MM.1S (cell line): ENCODE data around the gene CHST5.

Source experiments
- DNase-seq: peaks from one replicate; pipeline ENCODE4 v3.0.0-alpha.2; 2015
- H2AFZ ChIP-seq: fragments of 300-600 bp; sonication (generic); 2 replicates; pipeline ENCODE4 v1.6.0; 2016; ENCODE audit warnings: antibody characterized with exemption, low read length
- H3F3A ChIP-seq: fragments of 300-600 bp; sonication (generic); 2 replicates; pipeline ENCODE4 v1.6.1; 2016; ENCODE audit warnings: mild to moderate bottlenecking, antibody characterized with exemption, low read length, moderate library complexity, mixed read lengths; ENCODE audit not compliant: insufficient read depth
- H3K27ac ChIP-seq: fragments of 300-600 bp; sonication (generic); 2 replicates; pipeline ENCODE4 v1.5.1; 2016; ENCODE audit warnings: mild to moderate bottlenecking, low read length
- H3K27me3 ChIP-seq: fragments of 300-600 bp; sonication (generic); replicated peaks from 2 replicates; pipeline ENCODE4 v1.6.0; 2016; ENCODE audit warnings: low read length; ENCODE audit not compliant: insufficient read depth
- H3K36me3 ChIP-seq: fragments of 300-600 bp; sonication (generic); replicated peaks from 2 replicates; pipeline ENCODE4 v1.6.1; 2016; ENCODE audit warnings: mild to moderate bottlenecking, low read length, mixed read lengths; ENCODE audit not compliant: insufficient read depth
- H3K4me1 ChIP-seq: fragments of 300-600 bp; sonication (generic); 2 replicates; pipeline ENCODE4 v1.6.1; 2016; ENCODE audit warnings: low read length, mixed read lengths
- H3K4me2 ChIP-seq: fragments of 300-600 bp; sonication (generic); 2 replicates; pipeline ENCODE4 v1.6.0; 2016; ENCODE audit warnings: low read depth, low read length
- H3K4me3 ChIP-seq: fragments of 300-600 bp; sonication (generic); 2 replicates; pipeline ENCODE4 v1.5.1; 2016; ENCODE audit warnings: low read length, mixed read lengths
- H3K79me2 ChIP-seq: fragments of 300-600 bp; sonication (generic); 2 replicates; pipeline ENCODE4 v1.6.1; 2016; ENCODE audit warnings: mixed run types, low read length, mixed read lengths
- H3K9ac ChIP-seq: fragments of 300-600 bp; sonication (generic); 2 replicates; pipeline ENCODE4 v1.6.1; 2016; ENCODE audit warnings: low read length, mixed read lengths
- H3K9me2 ChIP-seq: fragments of 300-600 bp; sonication (generic); replicated peaks from 2 replicates; pipeline ENCODE4 v1.6.1; 2016; ENCODE audit warnings: mild to moderate bottlenecking, low read length, mixed read lengths; ENCODE audit not compliant: insufficient read depth
- H3K9me3 ChIP-seq: fragments of 300-600 bp; sonication (generic); replicated peaks from 2 replicates; pipeline ENCODE4 v1.6.1; 2016; ENCODE audit warnings: mild to moderate bottlenecking, low read length, mixed read lengths; ENCODE audit not compliant: insufficient read depth
- H4K20me1 ChIP-seq: fragments of 300-600 bp; sonication (generic); 2 replicates; pipeline ENCODE4 v1.6.1; 2016; ENCODE audit warnings: mild to moderate bottlenecking, low read length, moderate library complexity, mixed read lengths; ENCODE audit not compliant: insufficient read depth
- EZH2 ChIP-seq: fragments of 300-600 bp; sonication (generic); optimal IDR thresholded peaks from 2 replicates; pipeline ENCODE3; 2017; ENCODE audit warnings: low read depth, mild to moderate bottlenecking, antibody characterized with exemption, low read length, mixed read lengths
- EZH2phosphoT487 ChIP-seq: fragments of 300-600 bp; sonication (generic); IDR thresholded peaks from 2 replicates; pipeline ENCODE4 v1.6.1; 2018; ENCODE audit warnings: antibody characterized with exemption, low read length
- TF ChIP-seq, protein P1 (sequence below): fragments of 300-600 bp; sonication (generic); IDR thresholded peaks from 2 replicates; pipeline ENCODE4 v1.5.1; 2016; ENCODE audit warnings: antibody characterized with exemption, low read length, mixed read lengths

Gene CHST5

GRCh38 chr16:75506574-75506973 lies 29.3 kb downstream of the CHST5 start:
- no peaks in the 10 kb centered on the region for H3K36me3 ChIP-seq
- H4K20me1 ChIP-seq = no peaks in the 10 kb centered on the region
- TF ChIP-seq EZH2 (no peak), EZH2phosphoT487 (no peak)
- TF ChIP-seq, protein P1, sequence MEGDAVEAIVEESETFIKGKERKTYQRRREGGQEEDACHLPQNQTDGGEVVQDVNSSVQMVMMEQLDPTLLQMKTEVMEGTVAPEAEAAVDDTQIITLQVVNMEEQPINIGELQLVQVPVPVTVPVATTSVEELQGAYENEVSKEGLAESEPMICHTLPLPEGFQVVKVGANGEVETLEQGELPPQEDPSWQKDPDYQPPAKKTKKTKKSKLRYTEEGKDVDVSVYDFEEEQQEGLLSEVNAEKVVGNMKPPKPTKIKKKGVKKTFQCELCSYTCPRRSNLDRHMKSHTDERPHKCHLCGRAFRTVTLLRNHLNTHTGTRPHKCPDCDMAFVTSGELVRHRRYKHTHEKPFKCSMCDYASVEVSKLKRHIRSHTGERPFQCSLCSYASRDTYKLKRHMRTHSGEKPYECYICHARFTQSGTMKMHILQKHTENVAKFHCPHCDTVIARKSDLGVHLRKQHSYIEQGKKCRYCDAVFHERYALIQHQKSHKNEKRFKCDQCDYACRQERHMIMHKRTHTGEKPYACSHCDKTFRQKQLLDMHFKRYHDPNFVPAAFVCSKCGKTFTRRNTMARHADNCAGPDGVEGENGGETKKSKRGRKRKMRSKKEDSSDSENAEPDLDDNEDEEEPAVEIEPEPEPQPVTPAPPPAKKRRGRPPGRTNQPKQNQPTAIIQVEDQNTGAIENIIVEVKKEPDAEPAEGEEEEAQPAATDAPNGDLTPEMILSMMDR = no peak
- no peak overlapping the region for H3K27ac ChIP-seq
- no peak overlapping the region for H2AFZ ChIP-seq
- H3K9me3 ChIP-seq = no peaks in the 10 kb centered on the region
- no peaks in the 10 kb centered on the region for H3K27me3 ChIP-seq
- no peaks in the 10 kb centered on the region for H3K9me2 ChIP-seq
- DNase-seq = no peak
- no peaks in the 10 kb centered on the region for H3F3A ChIP-seq
- H3K4me2 ChIP-seq = no peak overlapping the region
- no peaks in the 10 kb centered on the region for H3K79me2 ChIP-seq
- H3K4me3 ChIP-seq = no peak overlapping the region
- H3K9ac ChIP-seq = no peak overlapping the region
- no peaks in the 10 kb centered on the region for H3K4me1 ChIP-seq

DNA sequence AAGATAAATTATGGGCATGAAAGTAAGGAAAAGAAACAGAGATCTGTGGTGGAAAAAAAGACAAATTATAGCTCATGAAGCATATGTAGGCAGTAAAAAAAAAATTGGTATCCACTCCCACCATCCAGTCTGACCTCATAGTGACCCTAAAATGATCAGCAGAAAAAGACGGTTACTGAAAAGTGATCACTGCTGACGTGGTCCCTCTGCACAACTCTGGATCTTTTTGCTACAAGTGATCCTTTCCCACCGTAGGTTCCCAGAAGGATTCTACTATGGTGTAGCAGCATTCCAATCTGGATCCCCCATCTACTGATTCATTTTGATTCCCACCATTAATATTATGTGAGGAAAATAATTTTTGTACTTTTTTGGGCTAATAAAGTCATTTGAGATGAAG lies 29.8 kb downstream of the CHST5 start:
- Histone ChIP-seq H2AFZ (no peak overlapping the region), H3K36me3 (no peaks in the 10 kb centered on the region), H3K27ac (no peak overlapping the region), H3K9me2 (no peaks in the 10 kb centered on the region), H3F3A (no peaks in the 10 kb centered on the region), H3K4me1 (no peaks in the 10 kb centered on the region), H4K20me1 (no peaks in the 10 kb centered on the region), H3K27me3 (no peaks in the 10 kb centered on the region), H3K9ac (no peak overlapping the region), H3K4me2 (no peak overlapping the region), H3K79me2 (no peaks in the 10 kb centered on the region), H3K9me3 (no peaks in the 10 kb centered on the region), H3K4me3 (no peak overlapping the region)
- TF ChIP-seq, protein P1 = no peak
- TF ChIP-seq EZH2phosphoT487 = no peak
- TF ChIP-seq EZH2 = no peak
- DNase-seq = no peak

DNA sequence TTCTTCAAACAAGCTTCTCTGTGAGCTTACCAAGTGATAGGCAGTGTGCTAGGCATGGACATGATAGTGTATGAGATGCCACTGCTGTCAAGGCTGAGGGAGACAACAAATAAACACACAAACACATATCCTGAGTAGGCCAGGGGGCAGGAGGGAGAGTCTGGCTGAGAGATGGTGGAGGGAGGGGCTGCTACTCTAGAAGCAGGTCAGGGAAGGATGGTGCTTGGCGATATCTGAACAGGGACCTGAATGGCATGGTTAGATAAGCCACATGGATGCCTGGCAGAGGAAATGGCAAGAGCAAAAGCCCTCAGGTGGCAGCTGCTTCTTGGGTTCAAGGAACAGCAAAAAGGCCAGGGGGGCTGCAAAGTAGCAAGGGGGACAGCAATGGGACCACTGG lies 32.1 kb downstream of the CHST5 start:
- no peak overlapping the region for H3K4me3 ChIP-seq

More for the DNA sequence above, 32.1 kb downstream of the CHST5 start:
- TF ChIP-seq, protein P1 = no peak
- TF ChIP-seq EZH2 = no peak
- TF ChIP-seq EZH2phosphoT487 = no peak
- DNase-seq = no peak
- Histone ChIP-seq H4K20me1 (no peaks in the 10 kb centered on the region), H3K27ac (no peak overlapping the region), H3K27me3 (no peaks in the 10 kb centered on the region), H3K4me2 (no peak overlapping the region), H3K9me2 (no peaks in the 10 kb centered on the region), H3K9me3 (no peaks in the 10 kb centered on the region), H2AFZ (no peak overlapping the region), H3K79me2 (no peaks in the 10 kb centered on the region), H3K9ac (no peak overlapping the region), H3K36me3 (no peaks in the 10 kb centered on the region), H3F3A (no peaks in the 10 kb centered on the region), H3K4me1 (no peaks in the 10 kb centered on the region)
